ENCODE results near the gene NEK4. TPM values are rescaled to one million over a fixed set of nuclear protein-coding genes. Genes with fewer than 3 reads are reported as not detected.

NEK4 gene
- total and polyA plus RNA-seq, 7 donors = 4.7 to 22.2 (median 15.3) TPM

GRCh38 chr3:52782412-52783210 is 11.9 kb upstream of the NEK4 start:
- intact Hi-C loops (cut with DNase I) = no loop called here
- H3K4me1 ChIP-seq = no peaks in the 10 kb centered on the region
- no peak overlapping the region for H3K27ac ChIP-seq
- TF ChIP-seq, protein P1, sequence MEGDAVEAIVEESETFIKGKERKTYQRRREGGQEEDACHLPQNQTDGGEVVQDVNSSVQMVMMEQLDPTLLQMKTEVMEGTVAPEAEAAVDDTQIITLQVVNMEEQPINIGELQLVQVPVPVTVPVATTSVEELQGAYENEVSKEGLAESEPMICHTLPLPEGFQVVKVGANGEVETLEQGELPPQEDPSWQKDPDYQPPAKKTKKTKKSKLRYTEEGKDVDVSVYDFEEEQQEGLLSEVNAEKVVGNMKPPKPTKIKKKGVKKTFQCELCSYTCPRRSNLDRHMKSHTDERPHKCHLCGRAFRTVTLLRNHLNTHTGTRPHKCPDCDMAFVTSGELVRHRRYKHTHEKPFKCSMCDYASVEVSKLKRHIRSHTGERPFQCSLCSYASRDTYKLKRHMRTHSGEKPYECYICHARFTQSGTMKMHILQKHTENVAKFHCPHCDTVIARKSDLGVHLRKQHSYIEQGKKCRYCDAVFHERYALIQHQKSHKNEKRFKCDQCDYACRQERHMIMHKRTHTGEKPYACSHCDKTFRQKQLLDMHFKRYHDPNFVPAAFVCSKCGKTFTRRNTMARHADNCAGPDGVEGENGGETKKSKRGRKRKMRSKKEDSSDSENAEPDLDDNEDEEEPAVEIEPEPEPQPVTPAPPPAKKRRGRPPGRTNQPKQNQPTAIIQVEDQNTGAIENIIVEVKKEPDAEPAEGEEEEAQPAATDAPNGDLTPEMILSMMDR (IDR thresholded peaks at IDR 0.05) = no peak
- DNase-seq = no peak
- 66 to 67% (median 66%) methylated on average over 12 of the region's 12 CpGs for WGBS, 3 donors
- H3K36me3 ChIP-seq (ENCODE audit: insufficient read depth in 1 of 2, low read depth in 1 of 2) = no peaks in the 10 kb centered on the region
- H3K27me3 ChIP-seq (ENCODE audit: insufficient read depth in 3 of 3, low read length in 2 of 3) = peaks cover 0 to 2% (median 0%) of the 10 kb centered on the region in 3 donors
- H3K4me3 ChIP-seq = no peak overlapping the region
- no peak for ATAC-seq
- H3K9me3 ChIP-seq = no peaks in the 10 kb centered on the region

GRCh38 chr3:52781741-52782140 is 11.0 kb upstream of the NEK4 start:
- no peak for DNase-seq

GRCh38 chr3:52779837-52780585 is 9.3 kb upstream of the NEK4 start:
- ATAC-seq (no peak), DNase-seq (no peak)
- no peaks in the 10 kb centered on the region for H3K4me1 ChIP-seq
- H3K27ac ChIP-seq = no peak overlapping the region
- no peaks in the 10 kb centered on the region for H3K36me3 ChIP-seq (ENCODE audit: insufficient read depth in 1 of 2, low read depth in 1 of 2)
- intact Hi-C loops (cut with DNase I) = loop anchor here in 1 of 2 donors (5.0 kb wide), 1 partner anchor 47 kb away; no protein-coding TSS in a partner anchor
- TF ChIP-seq, protein P1 (IDR thresholded peaks at IDR 0.05) = no peak
- WGBS, 3 donors = 79 to 89% (median 84%) methylated on average over 8 of the region's 8 CpGs
- peaks cover 0 to 2% (median 0%) of the 10 kb centered on the region in 3 donors for H3K27me3 ChIP-seq (ENCODE audit: insufficient read depth in 3 of 3, low read length in 2 of 3)
- H3K4me3 ChIP-seq = no peak overlapping the region
- no peaks in the 10 kb centered on the region for H3K9me3 ChIP-seq

More at GRCh38 chr3:52781741-52782140, 11.0 kb upstream of the NEK4 start:
- Histone ChIP-seq H3K9me3 (no peaks in the 10 kb centered on the region), H3K27ac (no peak overlapping the region), H3K27me3 (ENCODE audit: insufficient read depth in 3 of 3, low read length in 2 of 3) (peaks cover 0 to 2% (median 0%) of the 10 kb centered on the region in 3 donors), H3K36me3 (ENCODE audit: insufficient read depth in 1 of 2, low read depth in 1 of 2) (no peaks in the 10 kb centered on the region), H3K4me1 (no peaks in the 10 kb centered on the region), H3K4me3 (no peak overlapping the region)
- intact Hi-C loops (cut with DNase I) = no loop called here
- 65 to 73% (median 73%) methylated on average over 13 of the region's 13 CpGs for WGBS, 3 donors
- ATAC-seq = no peak
- TF ChIP-seq, protein P1 (IDR thresholded peaks at IDR 0.05) = no peak

- Histone ChIP-seq H3K27ac (no peak overlapping the region), H3K9me3 (no peaks in the 10 kb centered on the region), H3K4me1 (no peaks in the 10 kb centered on the region), H3K4me3 (no peak overlapping the region), H3K36me3 (ENCODE audit: insufficient read depth in 1 of 2, low read depth in 1 of 2) (no peaks in the 10 kb centered on the region), H3K27me3 (ENCODE audit: insufficient read depth in 3 of 3, low read length in 2 of 3) (peaks cover 0 to 2% (median 0%) of the 10 kb centered on the region in 3 donors)
- no peak for DNase-seq
- intact Hi-C loops (cut with DNase I) = loop anchor here in 1 of 2 donors (5.0 kb wide), 1 partner anchor 48 kb away; no protein-coding TSS in a partner anchor
- 78 to 84% (median 79%) methylated on average over 11 of the region's 11 CpGs for WGBS, 3 donors
- TF ChIP-seq, protein P1 (IDR thresholded peaks at IDR 0.05) = no peak
- no peak for ATAC-seq
Observed at GRCh38 chr3:52779011-52779836, 8.5 kb upstream of the NEK4 start.
